B cell (primary cell): ENCODE data around the gene PNN. TPM values are rescaled to one million over a fixed set of nuclear protein-coding genes. Genes with fewer than 3 reads are reported as not detected.

ENCODE experiments used
- ATAC-seq: fragments of 200-7000 bp; cut with Tn5 transposase; one replicate; pipeline ENCODE4 v1.10.0; 2021; ENCODE audit warnings: low read depth, mild to moderate bottlenecking, moderate number of reproducible peaks, moderate library complexity
- CTCF ChIA-PET: fragments of 350-600 bp; sonication (Branson Sonifier 250); formaldehyde crosslinking; loops from one replicate; lab custom pipeline; 2021; ENCODE audit warnings: antibody characterized with exemption, inconsistent platforms; lab: Charles Lee
- POLR2A ChIA-PET: fragments of 350-600 bp; sonication (Branson Sonifier 250); formaldehyde crosslinking; loops from one replicate; lab custom pipeline; 2021; ENCODE audit warnings: antibody characterized with exemption; lab: Charles Lee
- DNase-seq: peaks from one replicate; pipeline ENCODE4 v3.0.0; 2013
- H2AFZ ChIP-seq: 2 replicates; pipeline ENCODE4 v1.6.1; 2012; ENCODE audit warnings: mild to moderate bottlenecking, low read depth, low read length; ENCODE audit not compliant: insufficient read depth, poor library complexity, severe bottlenecking
- H3K27ac ChIP-seq, 2 donors: 1 replicate in 1 of 2; 2 replicates in 1 of 2; pipeline ENCODE4 v1.5.1; 2012 to 2013; ENCODE audit warnings: low read length in 2 of 2, mild to moderate bottlenecking in 2 of 2, moderate library complexity in 1 of 2
- H3K27me3 ChIP-seq, 4 experiments: fragments of 200-600 bp in 1 of 4; sonication (generic) in 1 of 4; replicated peaks in 1 of 4; 1 replicate in 2 of 4; 2 replicates in 2 of 4; pipeline versions ENCODE4 v1.6.1 to v1.7.0; 2013 to 2016; ENCODE audit warnings: low read length in 3 of 4, mild to moderate bottlenecking in 2 of 4, mixed read lengths in 1 of 4, moderate library complexity in 1 of 4; ENCODE audit not compliant: insufficient read depth in 4 of 4, control insufficient read depth in 3 of 4; ENCODE audit errors: control extremely low read depth in 1 of 4
- H3K36me3 ChIP-seq, 2 experiments: replicated peaks in 1 of 2; 1 replicate in 1 of 2; 2 replicates in 1 of 2; pipeline versions ENCODE4 v1.6.1 to v1.7.1; 2013; ENCODE audit warnings: low read length in 1 of 2; ENCODE audit not compliant: insufficient read depth in 2 of 2, control insufficient read depth in 1 of 2; ENCODE audit errors: control extremely low read depth in 1 of 2, extremely low read depth in 1 of 2
- H3K4me1 ChIP-seq, 2 donors: fragments of 200-600 bp in 1 of 2; sonication (generic) in 1 of 2; 1 replicate in 1 of 2; 2 replicates in 1 of 2; pipeline versions ENCODE4 v1.5.1 to v1.6.1; 2013 to 2017; ENCODE audit warnings: low read length in 2 of 2; ENCODE audit not compliant: control insufficient read depth in 2 of 2, insufficient read depth in 2 of 2
- H3K4me2 ChIP-seq: replicated peaks from 2 replicates; pipeline ENCODE3; 2012; ENCODE audit warnings: mild to moderate bottlenecking, low read depth, low read length; ENCODE audit not compliant: poor library complexity, severe bottlenecking
- H3K4me3 ChIP-seq, 5 experiments: fragments of 200-600 bp in 1 of 5; sonication (generic) in 1 of 5; 1 replicate in 3 of 5; 2 replicates in 2 of 5; pipeline versions ENCODE4 v1.5.1 to v1.7.0; 2011 to 2016; ENCODE audit warnings: low read length in 4 of 5, mild to moderate bottlenecking in 4 of 5, low read depth in 2 of 5, control low read depth in 1 of 5, moderate library complexity in 1 of 5; ENCODE audit not compliant: insufficient read depth in 1 of 5; ENCODE audit errors: control extremely low read depth in 1 of 5, extremely low read depth in 1 of 5
- H3K79me2 ChIP-seq: fragments of 200-600 bp; sonication (generic); one replicate; pipeline ENCODE4 v1.6.0; 2016; ENCODE audit warnings: low read length; ENCODE audit not compliant: control insufficient read depth, insufficient read depth
- H3K9ac ChIP-seq: fragments of 200-600 bp; sonication (generic); 2 replicates; pipeline ENCODE4 v1.6.1; 2017; ENCODE audit warnings: mild to moderate bottlenecking, low read length, moderate library complexity
- H3K9me3 ChIP-seq, 3 donors: one replicate each; pipeline versions ENCODE4 v1.6.1 to v1.7.1; 2013; ENCODE audit warnings: low read length in 2 of 3; ENCODE audit not compliant: control insufficient read depth in 2 of 3, insufficient read depth in 1 of 3; ENCODE audit errors: control extremely low read depth in 1 of 3
- H4K20me1 ChIP-seq: 2 replicates; pipeline ENCODE4 v1.6.0; 2012; ENCODE audit warnings: mild to moderate bottlenecking, low read length; ENCODE audit not compliant: insufficient read depth, control insufficient read depth, poor library complexity, severe bottlenecking
- H3K27ac Mint-ChIP-seq: one replicate; pipeline ENCODE4 v1.8.0; 2021; ENCODE audit warnings: mixed read lengths
- H3K27me3 Mint-ChIP-seq: one replicate; pipeline ENCODE4 v1.8.0; 2021; ENCODE audit warnings: mixed read lengths
- H3K4me1 Mint-ChIP-seq: one replicate; pipeline ENCODE4 v1.8.0; 2021; ENCODE audit warnings: mixed read lengths
- H3K4me3 Mint-ChIP-seq: one replicate; pipeline ENCODE4 v1.8.0; 2021; ENCODE audit warnings: mixed read lengths
- H3K9me3 Mint-ChIP-seq: one replicate; pipeline ENCODE4 v1.8.0; 2022; ENCODE audit warnings: mixed read lengths; ENCODE audit not compliant: insufficient read depth
- CTCF ChIP-seq: fragments of 200-600 bp; IDR thresholded peaks from one replicate; pipeline ENCODE4 v1.8.0; 2022; ENCODE audit warnings: antibody characterized with exemption, mild to moderate bottlenecking
- EZH2 ChIP-seq: IDR thresholded peaks from 2 replicates; pipeline ENCODE4 v1.6.1; 2012; ENCODE audit warnings: borderline replicate concordance, low read depth, mild to moderate bottlenecking, moderate library complexity, low read length; ENCODE audit not compliant: insufficient read depth, poor library complexity, severe bottlenecking
- WGBS: methylation state at CpG from one replicate; pipeline ENCODE4 v1.1.5; 2013; ENCODE audit warnings: missing lambda C conversion rate; ENCODE audit not compliant: insufficient coverage; 5-methylcytosine and 5-hydroxymethylcytosine counted together
- intact Hi-C: fragments of 100-400 bp; cut with micrococcal nuclease; formaldehyde crosslinking; loops from one replicate; pipeline ENCODE4 v1.10.0; 2022
- polyA plus RNA-seq: library from polyadenylated mRNA; depleted of rRNA; stranded (reverse); fragments of >200 nt; gene quantifications from 2 replicates; pipeline ENCODE4 v1.2.3, GENCODE V29; 2012
- total RNA-seq, 2 donors: library from RNA; stranded (reverse); fragments of 120-200 nt in 1 of 2; gene quantifications; 1 replicate in 1 of 2; 2 replicates in 1 of 2; pipeline versions ENCODE4 v1.2.3 to v1.2.4, GENCODE V29; 2013 to 2022

The PNN gene
- total and polyA plus RNA-seq, 2 donors (not counting 1 experiment from before 2014, with no cell fraction given) = 49.7 to 134 TPM

- Histone ChIP-seq H3K9me3 (peaks cover 0 to 12% (median 5%) of the 10 kb centered on the region in 3 donors), H3K9ac (no peak overlapping the region), H3K4me3 (no peak overlapping the region), H2AFZ (no peak overlapping the region), H3K27ac (no peak overlapping the region), H4K20me1 (no peaks in the 10 kb centered on the region), H3K36me3 (peaks cover 5 to 8% of the 10 kb centered on the region in 2 experiments), H3K79me2 (no peaks in the 10 kb centered on the region), H3K27me3 (no peaks in the 10 kb centered on the region), H3K4me1 (peaks cover 6% of the 10 kb centered on the region in 2 donors), H3K4me2 (no peak overlapping the region)
- DNase-seq = no peak
- WGBS = 90% methylated on average over 3 of the region's 7 CpGs
- no peak for ATAC-seq
- Mint-ChIP-seq H3K27me3 (no peaks in the 10 kb centered on the region), H3K4me1 (peaks cover 8% of the 10 kb centered on the region), H3K9me3 (peaks cover 2% of the 10 kb centered on the region), H3K27ac (no peak overlapping the region), H3K4me3 (no peak overlapping the region)
- intact Hi-C loops = no loop called here
- ChIA-PET POLR2A (no interaction called here), CTCF (no interaction called here)
- TF ChIP-seq CTCF (no peak), EZH2 (no peak)
These were observed 29.6 kb upstream of the PNN start for GRCh38 chr14:39145266-39145966.

GRCh38 chr14:39154594-39155189 is 20.4 kb upstream of the PNN start:
- H3K4me3 Mint-ChIP-seq = no peak overlapping the region
- H3K9me3 Mint-ChIP-seq = no peaks in the 10 kb centered on the region
- H3K9me3 ChIP-seq = no peaks in the 10 kb centered on the region
- ChIA-PET CTCF (interaction anchor here (1.0 kb wide), 1 partner anchor 20 kb away, joined by 3 read pairs; no protein-coding TSS in a partner anchor), POLR2A (interaction anchor here (1.0 kb wide), 1 partner anchor 15 kb away, joined by 3 read pairs; the partner anchor contains the start of gene TRAPPC6B)
- no peaks in the 10 kb centered on the region for H3K27me3 Mint-ChIP-seq
- WGBS = 100% methylated on average over 1 of the region's 9 CpGs
- no peak overlapping the region for H3K9ac ChIP-seq
- no peak overlapping the region for H3K4me2 ChIP-seq
- H3K36me3 ChIP-seq = peaks cover 6 to 31% of the 10 kb centered on the region in 2 experiments
- no peaks in the 10 kb centered on the region for H3K4me1 ChIP-seq
- TF ChIP-seq CTCF (no peak), EZH2 (no peak)
- H4K20me1 ChIP-seq = peaks cover under 1% of the 10 kb centered on the region
- no peaks in the 10 kb centered on the region for H3K27me3 ChIP-seq
- ATAC-seq (no peak), DNase-seq (no peak)
- H3K27ac Mint-ChIP-seq = no peak overlapping the region
- H3K79me2 ChIP-seq = no peaks in the 10 kb centered on the region
- H3K4me1 Mint-ChIP-seq = no peaks in the 10 kb centered on the region
- no peak overlapping the region for H3K4me3 ChIP-seq
- intact Hi-C loops = no loop called here
- H2AFZ ChIP-seq = no peak overlapping the region
- H3K27ac ChIP-seq = no peak overlapping the region
